ENCODE data around the gene PPP1R3D. TPM values are rescaled to one million over a fixed set of nuclear protein-coding genes. Genes with fewer than 3 reads are reported as not detected.

The PPP1R3D gene
- 3.9 and 8.3 TPM in 2 replicates for total RNA-seq

DNA sequence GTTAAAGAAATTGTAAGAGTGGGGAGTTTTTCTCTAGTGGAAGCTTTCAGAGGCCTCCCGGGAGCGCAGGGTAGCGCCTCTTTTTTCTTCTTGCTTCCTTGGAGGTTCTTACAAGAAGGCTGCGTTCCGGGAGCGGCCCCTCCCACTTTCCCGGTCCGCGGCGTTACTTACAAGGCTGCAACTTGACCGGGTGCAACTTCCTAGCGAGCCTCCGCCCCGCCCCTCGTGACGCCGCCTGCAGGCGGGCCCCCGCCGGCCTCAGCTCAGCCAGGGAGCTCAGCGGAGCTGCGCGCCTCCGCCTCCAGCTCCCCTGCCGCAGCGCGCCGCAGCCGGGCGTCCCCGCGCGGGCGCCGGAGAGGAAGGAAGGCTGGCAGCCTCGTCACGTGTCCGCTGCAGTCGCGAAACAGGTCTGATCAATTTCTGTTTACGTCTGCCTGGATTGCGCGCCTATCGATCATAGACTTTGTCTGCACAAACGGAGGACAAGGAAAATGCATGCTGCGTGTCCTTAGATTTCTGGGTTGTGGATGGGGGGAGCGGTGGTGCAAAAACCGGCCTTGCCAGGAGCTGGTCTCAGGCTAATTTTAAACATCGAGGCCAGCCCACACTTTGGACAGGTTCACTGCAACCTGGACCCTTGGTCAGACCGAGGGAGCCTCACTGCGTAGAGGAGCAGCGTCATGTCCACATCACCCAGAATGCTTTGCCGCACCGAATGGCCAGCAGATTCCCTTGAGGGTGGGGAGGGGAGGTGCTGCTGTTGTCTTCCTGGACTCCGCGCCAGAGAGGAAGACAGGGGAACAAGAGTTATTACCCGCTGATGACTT, at the start of gene PPP1R3D, which contains the start of gene FAM217B:
TSS of gene PPP1R3D (minus strand) at position 177 of the 827 bp plus-strand sequence. CDS start 374 bp downstream, outside the sequence.
TSS of gene FAM217B (plus strand) at position 261 of the 827 bp plus-strand sequence. CDS start 3,555 bp downstream, outside the sequence.

DNA sequence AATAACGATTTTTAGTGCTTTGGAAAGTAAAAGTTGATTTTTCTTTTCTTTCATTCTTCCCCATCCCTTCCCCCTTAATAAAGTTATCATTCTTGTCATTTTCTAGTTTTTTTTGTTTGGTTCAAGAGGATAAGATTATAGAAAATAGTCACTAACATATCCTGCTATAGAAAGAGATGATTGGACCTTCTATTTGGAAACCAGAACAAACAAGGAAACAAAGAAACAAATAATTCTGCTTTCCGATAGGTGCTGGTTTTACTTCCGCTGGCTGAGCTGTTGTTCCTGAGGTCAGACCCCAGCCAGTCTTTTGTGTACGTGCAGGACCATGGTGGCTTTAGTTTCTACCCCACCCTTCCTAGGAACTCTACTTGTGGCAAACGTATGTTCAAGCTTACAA, 18.0 kb upstream of the PPP1R3D start, which contains the start of gene CDH26:
TSS of gene CDH26 (plus strand) at position 301 of the 400 bp plus-strand sequence. CDS start 304 bp downstream, outside the sequence.

GRCh38 chr20:59933296-59933848, 6.7 kb downstream of the PPP1R3D start, which contains the start of gene SYCP2:
TSS of gene SYCP2 (minus strand) at chr20:59933637. CDS start at chr20:59922413, 11,224 bp downstream.

Other genes starting within 250 kb of the PPP1R3D start
- 0.22 and 1.7 TPM in 2 replicates for gene SYCP2, start 6.7 kb downstream of the PPP1R3D start, total RNA-seq
- 2.8 and 8.0 TPM in 2 replicates for gene FAM217B, start 84 bp upstream of the PPP1R3D start, total RNA-seq
- gene CDH26, start 18.1 kb upstream of the PPP1R3D start, total RNA-seq = not detected in 2 replicates